Stomach (tissue), 9 donors: ENCODE results near the gene KIR2DL3. TPM values are rescaled to one million over a fixed set of nuclear protein-coding genes. Genes with fewer than 3 reads are reported as not detected.
"Not testable (repeated sequence)": the region's sequence is repeated elsewhere in the genome, so short reads cannot be mapped to it uniquely, and the experiment has no call there.

ENCODE experiments used
- DNase-seq, 2 donors: peaks; one replicate each; pipeline versions ENCODE4 v3.0.0 to v3.0.0-alpha.2; 2013 to 2019
- H3K27ac ChIP-seq, 5 donors: fragments of 200-600 bp in 4 of 5; sonication (generic) in 4 of 5; one replicate each; pipeline ENCODE4 v1.5.1; 2013 to 2019; ENCODE audit warnings: mild to moderate bottlenecking in 1 of 5, moderate library complexity in 1 of 5
- H3K27me3 ChIP-seq, 3 donors: fragments of 200-600 bp; sonication (generic); one replicate each; pipeline ENCODE4 v1.5.1; 2017 to 2019; ENCODE audit warnings: mixed run types in 1 of 3
- H3K36me3 ChIP-seq, 4 donors: fragments of 200-600 bp; sonication (generic); 1 replicate in 3 of 4; 2 replicates in 1 of 4; pipeline ENCODE4 v1.5.1; 2016 to 2019
- H3K4me1 ChIP-seq, 4 donors: fragments of 200-600 bp; sonication (generic); one replicate each; pipeline ENCODE4 v1.5.1; 2016 to 2019
- H3K4me3 ChIP-seq, 4 donors: fragments of 200-600 bp; sonication (generic) in 3 of 4; one replicate each; pipeline ENCODE4 v1.5.1; 2016 to 2019; ENCODE audit warnings: mild to moderate bottlenecking in 1 of 4
- H3K9me3 ChIP-seq, 4 donors: fragments of 200-600 bp; sonication (generic); one replicate each; pipeline ENCODE4 v1.5.1; 2016 to 2019
- EP300 ChIP-seq: sonication (generic); formaldehyde crosslinking; IDR thresholded peaks from one replicate; pipeline ENCODE4 v1.6.1; 2017; ENCODE audit warnings: antibody characterized with exemption
- POLR2A ChIP-seq, 4 donors: fragments of 450-650 bp; IDR thresholded peaks; one replicate each; pipeline ENCODE4 v1.6.1; 2016; ENCODE audit warnings: antibody characterized with exemption in 4 of 4, control low read depth in 2 of 4, mild to moderate bottlenecking in 1 of 4, moderate library complexity in 1 of 4
- POLR2AphosphoS5 ChIP-seq, 3 donors: sonication (generic); formaldehyde crosslinking; IDR thresholded peaks; one replicate each; pipeline ENCODE4 v1.6.1; 2016; ENCODE audit warnings: antibody characterized with exemption in 3 of 3
- WGBS, 5 donors: extraction: QIAGEN DNeasy Blood & Tissue Kit in 3 of 5; methylation state at CpG; one replicate each; pipeline versions ENCODE4 v1.1.5 to v1.1.7; 2013 to 2018; 5-methylcytosine and 5-hydroxymethylcytosine counted together
- intact Hi-C: fragments of 100-400 bp; cut with DNase I; formaldehyde crosslinking; loops from one replicate; pipeline ENCODE4 v1.15.1; 2023; ENCODE audit warnings: low total_unique reads
- polyA plus RNA-seq, 3 donors: library from polyadenylated mRNA; stranded (reverse); fragments of 200-250 nt; gene quantifications; one replicate each; pipeline ENCODE4 v1.2.3, GENCODE V29; 2013
- total RNA-seq, 5 donors: library from RNA; depleted of rRNA; stranded (reverse); fragments of >200 nt; gene quantifications; one replicate each; pipeline versions ENCODE4 v1.1.0 to v1.2.3, GENCODE V29; 2014 to 2016
- TF ChIP-seq, protein P1 (sequence below), 7 experiments: fragments of 450-650 bp in 4 of 7; fragments of 200-600 bp in 3 of 7; sonication (generic) in 3 of 7; IDR thresholded peaks; one replicate each; pipeline ENCODE4 v1.5.1; 2016 to 2019; ENCODE audit warnings: antibody characterized with exemption in 7 of 7, control low read depth in 2 of 7, mild to moderate bottlenecking in 1 of 7
- donor health status: healthy with polysubstance abuse.
- donor health status: Bipolar disorder and iron deficiency.
- donor health status: healthy.

The KIR2DL3 gene
- total and polyA plus RNA-seq, 8 donors: not detected

DNA sequence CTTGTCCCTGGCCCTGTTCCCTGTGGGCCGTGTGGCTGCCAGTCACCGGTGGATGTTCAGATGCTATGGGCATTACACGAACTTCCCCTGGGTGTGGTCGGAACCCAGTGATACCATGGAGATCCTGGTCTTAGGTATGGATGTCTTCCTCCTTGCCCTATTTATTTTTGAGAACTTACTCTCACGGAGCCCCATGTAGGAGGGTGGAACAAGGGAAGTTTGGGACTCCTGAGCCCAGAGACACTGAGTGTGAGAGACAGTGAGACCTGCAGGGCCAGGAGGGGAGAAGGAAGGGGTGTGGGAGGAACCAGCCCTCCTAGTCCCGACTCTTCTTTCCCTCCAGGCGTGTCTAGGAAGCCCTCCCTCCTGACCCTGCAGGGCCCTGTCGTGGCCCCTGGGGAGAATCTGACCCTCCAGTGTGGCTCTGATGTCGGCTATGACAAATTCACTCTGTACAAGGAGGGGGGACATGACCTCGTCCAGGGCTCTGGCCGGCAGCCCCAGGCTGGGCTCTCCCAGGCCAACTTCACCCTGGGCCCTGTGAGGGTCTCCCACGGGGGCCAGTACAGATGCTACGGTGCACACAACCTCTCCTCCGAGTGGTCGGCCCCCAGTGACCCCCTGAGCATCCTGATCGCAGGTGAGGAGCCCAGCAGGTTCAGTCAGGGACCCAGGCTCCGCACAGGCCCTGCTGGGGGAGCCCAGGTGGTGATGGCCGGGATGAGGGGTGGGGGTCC lies 28.9 kb upstream of the KIR2DL3 start:
- Histone ChIP-seq H3K9me3 (peaks cover 0 to 8% (median under 1%) of the 10 kb centered on the region in 4 donors), H3K36me3 (no peaks in the 10 kb centered on the region), H3K27me3 (peaks cover 0 to 21% (median 5%) of the 10 kb centered on the region in 3 donors), H3K4me3 (no peak overlapping the region), H3K27ac (no peak overlapping the region), H3K4me1 (no peaks in the 10 kb centered on the region)
- intact Hi-C loops: no loop called here
- no peak for DNase-seq
- TF ChIP-seq, protein P1, sequence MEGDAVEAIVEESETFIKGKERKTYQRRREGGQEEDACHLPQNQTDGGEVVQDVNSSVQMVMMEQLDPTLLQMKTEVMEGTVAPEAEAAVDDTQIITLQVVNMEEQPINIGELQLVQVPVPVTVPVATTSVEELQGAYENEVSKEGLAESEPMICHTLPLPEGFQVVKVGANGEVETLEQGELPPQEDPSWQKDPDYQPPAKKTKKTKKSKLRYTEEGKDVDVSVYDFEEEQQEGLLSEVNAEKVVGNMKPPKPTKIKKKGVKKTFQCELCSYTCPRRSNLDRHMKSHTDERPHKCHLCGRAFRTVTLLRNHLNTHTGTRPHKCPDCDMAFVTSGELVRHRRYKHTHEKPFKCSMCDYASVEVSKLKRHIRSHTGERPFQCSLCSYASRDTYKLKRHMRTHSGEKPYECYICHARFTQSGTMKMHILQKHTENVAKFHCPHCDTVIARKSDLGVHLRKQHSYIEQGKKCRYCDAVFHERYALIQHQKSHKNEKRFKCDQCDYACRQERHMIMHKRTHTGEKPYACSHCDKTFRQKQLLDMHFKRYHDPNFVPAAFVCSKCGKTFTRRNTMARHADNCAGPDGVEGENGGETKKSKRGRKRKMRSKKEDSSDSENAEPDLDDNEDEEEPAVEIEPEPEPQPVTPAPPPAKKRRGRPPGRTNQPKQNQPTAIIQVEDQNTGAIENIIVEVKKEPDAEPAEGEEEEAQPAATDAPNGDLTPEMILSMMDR (IDR thresholded peaks at IDR 0.05): no peak
- TF ChIP-seq POLR2A (IDR thresholded peaks at IDR 0.05) (no peak), EP300 (no peak), POLR2AphosphoS5 (IDR thresholded peaks at IDR 0.05) (no peak)
- WGBS, 5 donors: 60 to 75% (median 67%) methylated on average over 11 to 18 of the region's 18 CpGs

GRCh38 chr19:54709956-54710355 lies 28.4 kb upstream of the KIR2DL3 start:
- intact Hi-C loops, H3K27ac ChIP-seq, H3K36me3 ChIP-seq, DNase-seq, H3K4me1 ChIP-seq, H3K9me3 ChIP-seq, H3K4me3 ChIP-seq: not testable (repeated sequence)
- peaks cover 0 to 21% (median 5%) of the 10 kb centered on the region in 3 donors for H3K27me3 ChIP-seq
- WGBS, 5 donors: 53 to 67% (median 65%) methylated on average over 8 to 11 of the region's 13 CpGs

GRCh38 chr19:54724142-54724541 lies 14.2 kb upstream of the KIR2DL3 start, which contains the start of gene KIR3DL3:
TSS of gene KIR3DL3 (plus strand) at chr19:54724442. CDS start at chr19:54724497, 55 bp downstream.
- peaks cover 0 to 36% (median 24%) of the 10 kb centered on the region in 4 donors for H3K9me3 ChIP-seq
- peaks cover 0 to 9% (median 0%) of the 10 kb centered on the region in 3 donors for H3K27me3 ChIP-seq
- no peak for DNase-seq
- TF ChIP-seq POLR2A (IDR thresholded peaks at IDR 0.05): no peak
- no peak for TF ChIP-seq EP300
- TF ChIP-seq, protein P1 (IDR thresholded peaks at IDR 0.05): no peak
- no peak for TF ChIP-seq POLR2AphosphoS5 (IDR thresholded peaks at IDR 0.05)
- no peaks in the 10 kb centered on the region for H3K36me3 ChIP-seq
- no peaks in the 10 kb centered on the region for H3K4me1 ChIP-seq
- H3K4me3 ChIP-seq: no peak within 1 kb of the TSS
- no peak within 1 kb of the TSS for H3K27ac ChIP-seq
- 79 to 93% (median 89%) methylated on average over 9 of the region's 9 CpGs for WGBS, 5 donors
- intact Hi-C loops: no loop called here

- no peaks in the 10 kb centered on the region for H3K4me1 ChIP-seq
- no peak overlapping the region for H3K4me3 ChIP-seq
- no peak for DNase-seq
- peaks cover 0 to 9% (median 0%) of the 10 kb centered on the region in 3 donors for H3K27me3 ChIP-seq
- peaks cover 0 to 31% (median 21%) of the 10 kb centered on the region in 4 donors for H3K9me3 ChIP-seq
- no peak overlapping the region for H3K27ac ChIP-seq
- TF ChIP-seq POLR2A (IDR thresholded peaks at IDR 0.05) (no peak), EP300 (no peak), POLR2AphosphoS5 (IDR thresholded peaks at IDR 0.05) (no peak)
- WGBS, 5 donors: 49 to 71% (median 64%) methylated on average over 3 of the region's 3 CpGs
- intact Hi-C loops: no loop called here
- H3K36me3 ChIP-seq: no peaks in the 10 kb centered on the region
Observed at GRCh38 chr19:54724644-54725043, 13.7 kb upstream of the KIR2DL3 start.

- Histone ChIP-seq H3K9me3 (peaks cover 0 to 24% (median 18%) of the 10 kb centered on the region in 4 donors), H3K4me3 (no peak overlapping the region), H3K27me3 (peaks cover 0 to 9% (median 0%) of the 10 kb centered on the region in 3 donors), H3K36me3 (no peaks in the 10 kb centered on the region), H3K4me1 (no peaks in the 10 kb centered on the region), H3K27ac (no peak overlapping the region)
- intact Hi-C loops: no loop called here
- 77 to 85% (median 80%) methylated on average over 7 of the region's 7 CpGs for WGBS, 5 donors
- DNase-seq: no peak
- TF ChIP-seq POLR2A (IDR thresholded peaks at IDR 0.05) (no peak), POLR2AphosphoS5 (IDR thresholded peaks at IDR 0.05) (no peak), EP300 (no peak)
- TF ChIP-seq, protein P1 (IDR thresholded peaks at IDR 0.05): no peak
Observed at GRCh38 chr19:54725321-54725720, 13.0 kb upstream of the KIR2DL3 start.
